Aorta (tissue), 5 donors: Measurements from ENCODE around the gene GPNMB. TPM values are rescaled to one million over a fixed set of nuclear protein-coding genes. Genes with fewer than 3 reads are reported as not detected.
"Not testable (repeated sequence)": the region's sequence is repeated elsewhere in the genome, so short reads cannot be mapped to it uniquely, and the experiment has no call there.

Experiments
- ATAC-seq: fragments of 200-7000 bp; cut with Tn5 transposase; one replicate; pipeline ENCODE4 v1.9.1; 2022; ENCODE audit warnings: moderate library complexity; ENCODE audit not compliant: low FRiP score
- DNase-seq, 2 donors: peaks; one replicate each; pipeline ENCODE4 v3.0.0-alpha.2; 2020
- H3K27ac ChIP-seq, 2 donors: one replicate each; pipeline ENCODE4 v1.5.1; 2013; ENCODE audit warnings: low read length in 2 of 2, mild to moderate bottlenecking in 2 of 2, moderate library complexity in 2 of 2, control low read depth in 1 of 2, inconsistent platforms in 1 of 2, low read depth in 1 of 2
- H3K27me3 ChIP-seq, 2 donors: one replicate each; pipeline ENCODE4 v1.6.1; 2013; ENCODE audit warnings: control low read depth in 1 of 2, low read length in 1 of 2, mild to moderate bottlenecking in 1 of 2, moderate library complexity in 1 of 2; ENCODE audit not compliant: insufficient read depth in 2 of 2, control insufficient read depth in 1 of 2
- H3K36me3 ChIP-seq, 2 donors: one replicate each; pipeline ENCODE4 v1.6.1; 2013; ENCODE audit warnings: control low read depth in 1 of 2, low read length in 1 of 2, mild to moderate bottlenecking in 1 of 2; ENCODE audit not compliant: insufficient read depth in 2 of 2, control insufficient read depth in 1 of 2
- H3K4me1 ChIP-seq, 2 donors: one replicate each; pipeline ENCODE4 v1.6.1; 2013; ENCODE audit warnings: low read length in 2 of 2, control low read depth in 1 of 2, mild to moderate bottlenecking in 1 of 2, moderate library complexity in 1 of 2; ENCODE audit not compliant: insufficient read depth in 2 of 2, control insufficient read depth in 1 of 2
- H3K4me3 ChIP-seq, 2 donors: one replicate each; pipeline ENCODE4 v1.5.1; 2013; ENCODE audit warnings: low read length in 2 of 2, control low read depth in 1 of 2, mild to moderate bottlenecking in 1 of 2
- H3K9me3 ChIP-seq: one replicate; pipeline ENCODE4 v1.6.1; 2013; ENCODE audit warnings: mild to moderate bottlenecking, low read length; ENCODE audit not compliant: control insufficient read depth
- WGBS, 2 donors: extraction: QIAGEN DNeasy Blood & Tissue Kit; methylation state at CpG; one replicate each; pipeline ENCODE4 v1.1.7; 2013; 5-methylcytosine and 5-hydroxymethylcytosine counted together
- intact Hi-C, 2 donors: fragments of 100-400 bp; cut with DNase I; formaldehyde crosslinking; loops; one replicate each; pipeline versions ENCODE4 v1.14.2 to v1.15.0; 2022
- polyA plus RNA-seq, 2 donors: library from polyadenylated mRNA; stranded (reverse); fragments of 200-250 nt; gene quantifications; one replicate each; pipeline ENCODE4 v1.2.3, GENCODE V29; 2013
- total RNA-seq, 2 donors: library from RNA; stranded (reverse); fragmentation: NEBNext Ultra II Directional; extraction: Animal tissue kit (Norgen Biotek cat#: 25700); gene quantifications; one replicate each; pipeline ENCODE4 v1.2.1, GENCODE V29; 2021
- donor health status: healthy with polysubstance abuse.
- donor health status: Bipolar disorder and iron deficiency.
- donor health status: DM: no; HTN: no; CAD: no.
- donor health status: DM: no; HTN: no; CAD: no.
- donor health status: DM: yes; HTN: yes; CAD: no.

Gene GPNMB
- total and polyA plus RNA-seq, 4 donors, result 60.2 to 209 (median 152) TPM

DNA sequence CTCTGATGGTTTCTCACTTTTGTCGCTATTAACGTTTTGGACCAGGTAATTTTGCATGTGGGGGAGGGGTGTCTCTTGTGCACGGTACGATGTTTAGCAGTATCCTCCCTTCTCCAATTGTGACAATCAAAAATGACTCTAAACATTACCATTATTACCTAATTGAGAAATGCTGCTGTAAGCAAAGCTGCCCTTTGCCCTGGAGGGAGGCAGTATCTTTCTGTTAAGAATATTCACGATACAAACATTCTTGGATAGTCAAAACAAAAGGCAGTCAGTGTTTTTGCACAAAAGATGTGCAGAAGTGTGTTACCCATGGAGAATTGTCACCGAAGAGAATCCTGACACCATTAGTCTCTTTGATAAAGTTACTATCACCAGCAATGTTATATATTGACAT, 62.2 kb downstream of the GPNMB start:
- no peak for ATAC-seq
- 89% methylated on average over 6 of the region's 6 CpGs for WGBS, 2 donors
- intact Hi-C loops, result no loop called here
- no peak overlapping the region for H3K27ac ChIP-seq
- H3K27me3 ChIP-seq, result no peaks in the 10 kb centered on the region
- peaks cover 2 to 8% of the 10 kb centered on the region in 2 donors for H3K36me3 ChIP-seq
- no peaks in the 10 kb centered on the region for H3K9me3 ChIP-seq
- no peaks in the 10 kb centered on the region for H3K4me1 ChIP-seq
- DNase-seq, result no peak
- no peak overlapping the region for H3K4me3 ChIP-seq

DNA sequence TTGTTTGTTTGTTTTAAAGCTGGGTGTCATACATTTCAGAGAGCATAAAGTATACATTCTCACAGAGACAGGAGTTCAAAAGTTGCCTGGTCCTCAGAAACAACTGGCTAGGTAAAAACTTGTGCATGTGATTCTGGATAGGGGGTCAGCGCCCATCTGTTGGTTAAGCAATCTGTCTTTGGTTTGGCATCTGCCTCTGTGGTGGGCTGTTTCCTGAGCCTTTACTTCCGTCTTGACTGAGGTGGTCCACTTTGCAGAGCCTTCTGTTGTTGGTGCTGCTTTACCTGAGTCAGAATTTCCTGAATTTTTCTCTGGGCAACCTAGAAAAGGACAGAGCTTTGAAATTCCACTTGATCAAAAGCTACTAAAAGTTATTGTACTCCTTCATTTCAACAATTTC, 65.6 kb downstream of the GPNMB start:
- WGBS, 2 donors, result 70 to 71% methylated on average over 2 of the region's 2 CpGs
- intact Hi-C loops, result not testable (repeated sequence)

DNA sequence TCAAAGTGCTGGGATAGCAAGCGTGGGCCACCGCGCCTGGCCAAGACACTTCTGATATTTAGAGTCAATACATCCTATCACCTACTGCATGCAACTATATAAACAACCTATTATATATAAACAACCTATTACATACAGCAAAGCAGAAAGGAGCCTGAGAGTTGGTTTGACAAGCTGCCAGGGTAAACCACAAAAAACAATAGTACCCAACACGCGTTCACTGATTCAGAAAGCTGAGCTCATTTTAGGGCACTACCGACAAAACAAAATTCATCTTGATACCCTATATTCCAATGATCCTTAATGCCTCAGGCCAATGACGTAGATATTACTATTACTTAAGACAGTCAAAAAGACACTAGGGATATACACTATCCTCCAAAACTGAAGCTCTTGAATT, 68.8 kb downstream of the GPNMB start:
- DNase-seq, result no peak
- intact Hi-C loops, result no loop called here
- 71 to 80% methylated on average over 7 of the region's 7 CpGs for WGBS, 2 donors
- no peaks in the 10 kb centered on the region for H3K27me3 ChIP-seq
- H3K27ac ChIP-seq, result no peak overlapping the region
- H3K9me3 ChIP-seq, result no peaks in the 10 kb centered on the region
- no peaks in the 10 kb centered on the region for H3K36me3 ChIP-seq
- no peaks in the 10 kb centered on the region for H3K4me1 ChIP-seq
- no peak overlapping the region for H3K4me3 ChIP-seq
- ATAC-seq, result no peak

More for the DNA sequence above, 65.6 kb downstream of the GPNMB start:
- H3K9me3 ChIP-seq, H3K27me3 ChIP-seq, H3K4me3 ChIP-seq, ATAC-seq, H3K4me1 ChIP-seq, H3K36me3 ChIP-seq, DNase-seq, H3K27ac ChIP-seq: not testable (repeated sequence)

Other genes starting within 250 kb of the GPNMB start
- gene HYCC1, start 232.6 kb upstream of the GPNMB start, total RNA-seq, result 10 to 100 TPM; 61.1 to 69.3 TPM
- 10 to 100 TPM; 21.0 to 23.8 TPM for gene HYCC1, start 232.6 kb upstream of the GPNMB start, polyA plus RNA-seq
- gene KLHL7, start 141.0 kb upstream of the GPNMB start, total RNA-seq, result 10 to 100 TPM; 21.0 to 23.0 TPM
- 10 to 100 TPM; 10.5 to 18.7 TPM for gene KLHL7, start 141.0 kb upstream of the GPNMB start, polyA plus RNA-seq
- gene NUP42, start 64.7 kb upstream of the GPNMB start, total RNA-seq, result 10 to 100 TPM; 27.1 to 34.9 TPM
- 10 to 100 TPM; 21.2 to 31.3 TPM for gene NUP42, start 64.7 kb upstream of the GPNMB start, polyA plus RNA-seq
- 10 to 100 TPM; 32.1 to 43.4 TPM for gene MALSU1, start 52.6 kb downstream of the GPNMB start, total RNA-seq
- 10 to 100 TPM; 26.4 to 41.5 TPM for gene MALSU1, start 52.6 kb downstream of the GPNMB start, polyA plus RNA-seq
- 1 to 10 TPM in 1 of 2 donors, under 1 TPM in 1; 0.71 to 1.6 TPM for gene IGF2BP3, start 223.7 kb downstream of the GPNMB start, total RNA-seq
- gene IGF2BP3, start 223.7 kb downstream of the GPNMB start, polyA plus RNA-seq, result under 1 TPM in 1 of 2 donors, not detected in 1; 0.08 TPM